ENCODE measurements around the gene KDM4D. TPM values are rescaled to one million over a fixed set of nuclear protein-coding genes. Genes with fewer than 3 reads are reported as not detected.

KDM4D gene
- total and polyA plus RNA-seq, 2 of the 8 experiments (the other 6 are each of a cell fraction or from before 2014, with no cell fraction given) = 1.5 to 4.5 TPM

DNA sequence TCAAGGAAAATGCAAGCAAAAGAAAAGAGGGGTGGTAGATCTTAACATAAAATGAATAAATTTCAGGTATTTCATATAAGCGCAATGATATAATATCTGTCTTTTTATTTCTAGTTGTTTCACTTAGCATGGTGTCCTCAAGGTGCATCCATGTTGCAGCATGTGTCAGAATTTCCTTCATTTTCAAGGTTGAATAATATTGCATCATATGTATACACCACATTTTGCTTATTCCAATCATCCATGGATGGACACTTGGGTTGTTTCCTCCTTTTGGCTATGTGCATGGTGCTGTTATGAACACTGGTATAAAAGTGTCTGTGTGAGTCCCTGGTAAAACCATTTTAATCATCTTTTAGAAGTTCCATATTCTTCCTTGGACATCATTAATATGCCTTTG is 68.7 kb downstream of the KDM4D start (continued):
- TF ChIP-seq, protein P1, sequence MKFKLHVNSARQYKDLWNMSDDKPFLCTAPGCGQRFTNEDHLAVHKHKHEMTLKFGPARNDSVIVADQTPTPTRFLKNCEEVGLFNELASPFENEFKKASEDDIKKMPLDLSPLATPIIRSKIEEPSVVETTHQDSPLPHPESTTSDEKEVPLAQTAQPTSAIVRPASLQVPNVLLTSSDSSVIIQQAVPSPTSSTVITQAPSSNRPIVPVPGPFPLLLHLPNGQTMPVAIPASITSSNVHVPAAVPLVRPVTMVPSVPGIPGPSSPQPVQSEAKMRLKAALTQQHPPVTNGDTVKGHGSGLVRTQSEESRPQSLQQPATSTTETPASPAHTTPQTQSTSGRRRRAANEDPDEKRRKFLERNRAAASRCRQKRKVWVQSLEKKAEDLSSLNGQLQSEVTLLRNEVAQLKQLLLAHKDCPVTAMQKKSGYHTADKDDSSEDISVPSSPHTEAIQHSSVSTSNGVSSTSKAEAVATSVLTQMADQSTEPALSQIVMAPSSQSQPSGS (IDR thresholded peaks at IDR 0.05; ENCODE audit: low read length) = no peak

All from H1 (cell line).